MV-4-11 (cell line): Measurements from ENCODE around the gene MYL3.
"Not testable (repeated sequence)": the region's sequence is repeated elsewhere in the genome, so short reads cannot be mapped to it uniquely, and the experiment has no call there.

Experiments
- DNase-seq: peaks from one replicate; lab custom pipeline; 2025; lab: John Stamatoyannopoulos, UW

MYL3 gene

DNA sequence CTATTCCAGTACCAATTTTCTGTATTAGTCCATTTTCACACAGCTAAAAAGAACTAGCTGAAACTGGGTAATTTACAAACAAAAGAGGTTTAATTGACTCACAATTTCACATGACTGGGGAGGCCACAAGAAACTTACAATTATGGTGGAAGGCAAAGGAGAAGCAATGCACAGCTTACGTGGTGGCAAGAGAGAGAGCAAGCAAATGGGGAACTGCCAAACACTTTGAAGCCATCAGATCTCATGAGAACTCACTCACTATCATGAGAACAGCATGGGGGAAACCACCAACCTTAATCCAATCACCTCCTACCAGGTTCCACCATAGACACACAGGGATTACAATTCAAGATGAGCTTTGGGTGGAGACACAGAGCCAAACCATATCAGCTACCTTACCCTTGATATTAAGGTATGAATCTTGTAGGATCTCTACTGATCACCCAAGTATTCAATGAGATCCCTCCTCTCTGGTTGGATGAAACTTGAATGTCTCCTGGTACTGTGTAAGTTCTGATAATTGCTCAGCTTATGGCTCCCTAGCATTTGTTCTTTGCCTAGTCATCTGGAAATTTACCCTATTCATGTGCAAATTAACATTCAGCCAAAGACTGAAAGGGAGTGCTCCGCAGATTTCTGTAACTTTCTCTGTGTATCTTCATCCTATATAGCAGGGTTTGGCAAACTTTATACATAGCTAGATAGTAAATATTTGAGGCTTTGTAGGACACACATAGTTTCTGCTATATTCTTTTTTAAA, 38.9 kb downstream of the MYL3 start:
- DNase-seq = no peak

DNA sequence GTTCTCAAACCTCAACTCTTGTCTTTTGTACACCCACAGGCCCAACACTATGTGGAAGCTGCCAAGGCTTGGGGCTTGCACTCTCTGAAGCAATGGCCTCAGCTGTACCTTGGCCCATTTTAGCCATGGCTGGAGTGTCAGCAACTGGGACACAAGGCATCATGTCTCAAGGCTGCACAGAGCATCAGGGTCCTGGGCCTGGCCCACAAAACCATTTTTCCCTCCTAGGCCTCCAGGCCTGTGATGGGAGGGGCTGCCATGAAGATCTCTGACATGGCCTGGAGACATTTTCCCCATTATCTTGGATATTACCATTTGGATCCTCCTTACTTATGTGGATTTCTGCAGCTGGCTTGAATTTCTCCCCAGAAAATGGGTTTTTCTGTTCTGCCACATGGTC, 39.9 kb downstream of the MYL3 start:
- DNase-seq = not testable (repeated sequence)

DNA sequence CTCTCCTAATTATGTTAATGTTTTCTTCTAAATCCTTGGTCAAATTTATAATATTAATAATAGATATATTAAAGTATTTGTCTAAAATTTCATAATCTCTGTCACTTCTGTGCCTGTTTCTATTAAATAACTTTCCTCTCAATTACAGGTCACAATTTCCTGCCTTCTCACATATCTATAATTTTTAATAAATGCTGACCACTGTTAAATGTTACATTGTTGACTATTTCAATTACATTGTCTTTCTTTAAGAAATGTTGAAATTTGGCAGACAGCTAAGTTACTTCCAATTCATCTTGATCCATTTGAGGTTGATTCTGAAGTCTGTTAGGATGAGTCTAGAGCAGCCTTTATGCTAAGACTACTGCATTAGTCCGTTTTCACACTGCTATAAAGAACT, 41.7 kb downstream of the MYL3 start:
- DNase-seq = no peak

GRCh38 chr3:46820852-46821251, 42.4 kb downstream of the MYL3 start:
- DNase-seq = no peak

DNA sequence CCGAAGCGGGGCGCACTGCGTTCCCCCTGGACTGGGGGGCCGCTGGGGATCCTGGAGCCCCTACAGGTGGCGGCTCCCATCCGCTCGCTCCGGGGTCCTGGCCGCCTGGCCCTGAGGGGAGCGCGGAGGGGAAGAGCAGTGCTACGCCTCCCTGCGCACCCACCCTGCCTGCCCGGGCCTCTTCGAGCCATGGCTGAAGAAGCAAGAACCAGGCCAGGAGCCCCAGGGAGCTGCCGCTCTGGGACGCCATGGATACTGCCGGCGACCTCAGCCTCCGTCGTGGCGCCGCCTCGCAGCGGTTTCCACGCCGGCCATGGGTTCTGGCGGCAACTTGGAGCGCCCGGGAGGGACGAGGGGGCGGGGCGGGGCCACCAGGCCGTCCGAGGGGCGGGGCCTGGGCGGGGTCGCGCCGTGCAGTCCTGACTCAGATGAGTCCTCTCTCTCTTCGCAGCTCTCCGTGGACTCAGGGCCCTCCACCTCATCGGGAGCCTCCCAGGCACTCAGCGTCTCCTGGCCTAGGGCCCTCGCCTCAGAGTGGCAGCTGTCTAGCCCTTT, 50.9 kb downstream of the MYL3 start:
- no peak for DNase-seq

GRCh38 chr3:46811615-46812236, 51.5 kb downstream of the MYL3 start:
- no peak for DNase-seq

GRCh38 chr3:46808766-46809165, 54.5 kb downstream of the MYL3 start:
- DNase-seq = not testable (repeated sequence)
